ENCODE data around the gene FCRL1. TPM values are rescaled to one million over a fixed set of nuclear protein-coding genes. Genes with fewer than 3 reads are reported as not detected.

FCRL1 gene
- total RNA-seq (2014; rRNA removed; shearing (Covaris generic)): not detected in 2 replicates
- not detected in 2 replicates for polyA plus RNA-seq (2015; cell fraction: cytosol; rRNA removed)
- polyA plus RNA-seq (2015; cell fraction: nucleus; rRNA removed): 0.09 TPM in 1 of 2 replicates, not detected in the other

- no peak for DNase-seq (ENCODE audit: low read depth)
Measured at GRCh38 chr1:157819896-157820295, at the start of gene FCRL1. Gene FCRL1, minus strand, starts transcription at chr1:157820120. Its CDS starts 83 bp downstream, at chr1:157820037.

- no peak for DNase-seq (ENCODE audit: low read depth)
Measured at GRCh38 chr1:157868654-157869053, 48.7 kb upstream of the FCRL1 start.

- peak; percentile 75 for DNase-seq (ENCODE audit: low read depth)
Measured at GRCh38 chr1:157862114-157863070, 42.5 kb upstream of the FCRL1 start.

- no peak for DNase-seq (ENCODE audit: low read depth)
Measured at GRCh38 chr1:157856538-157856937, 36.6 kb upstream of the FCRL1 start.

GRCh38 chr1:157852476-157852875, 32.6 kb upstream of the FCRL1 start:
- DNase-seq (ENCODE audit: low read depth): peak; percentile 97

GRCh38 chr1:157849229-157849875, 29.4 kb upstream of the FCRL1 start:
- DNase-seq (ENCODE audit: low read depth): no peak

- no peak for DNase-seq (ENCODE audit: low read depth)
Measured at GRCh38 chr1:157844089-157844830, 24.3 kb upstream of the FCRL1 start.

GRCh38 chr1:157842939-157843338, 23.0 kb upstream of the FCRL1 start:
- no peak for DNase-seq (ENCODE audit: low read depth)

- DNase-seq (ENCODE audit: low read depth): no peak
Measured at GRCh38 chr1:157841708-157842107, 21.8 kb upstream of the FCRL1 start, which contains the start of gene CD5L. Gene CD5L, minus strand, starts transcription at chr1:157841808. Its CDS starts 107 bp downstream, at chr1:157841701.

- no peak for DNase-seq (ENCODE audit: low read depth)
Measured at GRCh38 chr1:157838966-157839365, 19.0 kb upstream of the FCRL1 start.

GRCh38 chr1:157834430-157834829, 14.5 kb upstream of the FCRL1 start:
- no peak for DNase-seq (ENCODE audit: low read depth)

- no peak for DNase-seq (ENCODE audit: low read depth)
Measured at GRCh38 chr1:157833145-157833544, 13.2 kb upstream of the FCRL1 start.

GRCh38 chr1:157831968-157832626, 12.2 kb upstream of the FCRL1 start:
- DNase-seq (ENCODE audit: low read depth): peak; percentile 10

- DNase-seq (ENCODE audit: low read depth): no peak
Measured at GRCh38 chr1:157830887-157831286, 11.0 kb upstream of the FCRL1 start.

- DNase-seq (ENCODE audit: low read depth): no peak
Measured at GRCh38 chr1:157829711-157830110, 9.8 kb upstream of the FCRL1 start.

GRCh38 chr1:157829210-157829609, 9.3 kb upstream of the FCRL1 start:
- no peak for DNase-seq (ENCODE audit: low read depth)

- DNase-seq (ENCODE audit: low read depth): no peak
Measured at GRCh38 chr1:157820299-157820698, 379 bp upstream of the FCRL1 start.

- DNase-seq (ENCODE audit: low read depth): no peak
Measured at GRCh38 chr1:157819215-157819614, 705 bp downstream of the FCRL1 start.

GRCh38 chr1:157813269-157813668, 6.7 kb downstream of the FCRL1 start:
- DNase-seq (ENCODE audit: low read depth): no peak

- no peak for DNase-seq (ENCODE audit: low read depth)
Measured at GRCh38 chr1:157806431-157807149, 13.3 kb downstream of the FCRL1 start.

Data from HT1080 (cell line).